Testis (tissue), 3 donors: ENCODE measurements around the gene ARHGAP35. TPM values are rescaled to one million over a fixed set of nuclear protein-coding genes. Genes with fewer than 3 reads are reported as not detected.

Source experiments
- DNase-seq: peaks from one replicate; pipeline ENCODE4 v3.0.0-alpha.2; 2019
- H3K27ac ChIP-seq, 2 donors: fragments of 200-600 bp; sonication (generic); one replicate each; pipeline ENCODE4 v1.5.1; 2019
- H3K27me3 ChIP-seq: fragments of 200-600 bp; sonication (generic); one replicate; pipeline ENCODE4 v1.5.1; 2019
- H3K36me3 ChIP-seq: fragments of 200-600 bp; sonication (generic); one replicate; pipeline ENCODE4 v1.5.1; 2017; ENCODE audit warnings: low read depth; ENCODE audit errors: missing control alignments
- H3K4me1 ChIP-seq: fragments of 200-600 bp; sonication (generic); one replicate; pipeline ENCODE4 v1.5.1; 2019
- H3K4me3 ChIP-seq, 2 donors: fragments of 200-600 bp; sonication (generic); one replicate each; pipeline ENCODE4 v1.5.1; 2017 to 2019
- H3K9me3 ChIP-seq: fragments of 200-600 bp; sonication (generic); one replicate; pipeline ENCODE4 v1.5.1; 2017
- POLR2A ChIP-seq: fragments of 450-650 bp; IDR thresholded peaks from one replicate; pipeline ENCODE4 v1.6.1; 2017; ENCODE audit warnings: antibody characterized with exemption, mild to moderate bottlenecking, moderate library complexity
- WGBS, 2 donors: methylation state at CpG; one replicate each; pipeline ENCODE4 v1.1.5; 2018; 5-methylcytosine and 5-hydroxymethylcytosine counted together
- intact Hi-C: fragments of 100-400 bp; cut with DNase I; formaldehyde crosslinking; loops from one replicate; pipeline ENCODE4 v1.15.1; 2023; ENCODE audit warnings: low total_unique reads
- polyA plus RNA-seq: library from polyadenylated mRNA; stranded (reverse); fragments of 350-450 nt; fragmentation: Illumina TruSeq; extraction: RNeasy Lipid Tissue Mini Kit (QIAGEN cat#74804); gene quantifications from one replicate; pipeline ENCODE4 v1.2.3, GENCODE V29; 2014; ENCODE audit warnings: low read depth, low replicate concordance; ENCODE audit not compliant: insufficient read depth
- total RNA-seq, 2 donors: library from RNA; depleted of rRNA; stranded (reverse); fragments of >200 nt; gene quantifications; one replicate each; pipeline ENCODE4 v1.2.3, GENCODE V29; 2016
- TF ChIP-seq, protein P1 (sequence below), 3 experiments: fragments of 450-650 bp in 2 of 3; fragments of 200-600 bp in 1 of 3; sonication (generic) in 1 of 3; IDR thresholded peaks; one replicate each; pipeline ENCODE4 v1.5.1; 2016 to 2019; ENCODE audit warnings: antibody characterized with exemption in 3 of 3, mild to moderate bottlenecking in 2 of 3, moderate library complexity in 1 of 3

ARHGAP35 gene
- total and polyA plus RNA-seq, 3 donors from 2014 or later, result 71.9 to 155 (median 112) TPM

DNA sequence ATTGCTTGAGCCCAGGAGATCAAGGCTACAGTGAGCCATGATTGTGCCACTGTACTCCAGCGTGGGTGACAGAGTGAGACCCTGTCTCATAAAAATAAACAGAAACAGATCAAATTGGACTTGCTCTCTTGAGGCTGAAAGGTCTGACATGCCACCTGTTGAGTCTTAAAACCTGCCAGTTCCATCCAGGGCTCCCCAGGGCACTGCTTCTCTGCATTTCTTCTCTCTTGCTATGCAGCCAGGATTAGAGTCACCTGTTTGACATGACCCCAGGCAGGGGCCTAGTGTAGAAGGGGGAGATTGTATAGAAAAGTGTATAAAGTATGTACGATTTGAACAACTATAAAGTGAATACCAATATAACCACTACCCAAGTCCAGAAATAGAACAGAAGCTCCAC is 45.4 kb downstream of the ARHGAP35 start:
- Histone ChIP-seq H3K27me3 (no peaks in the 10 kb centered on the region), H3K27ac (peak overlapping the region in 1 of 2 donors; percentile 28), H3K9me3 (no peaks in the 10 kb centered on the region), H3K4me1 (peaks cover 43% of the 10 kb centered on the region), H3K4me3 (no peak overlapping the region), H3K36me3 (no peaks in the 10 kb centered on the region)
- no peak for DNase-seq
- intact Hi-C loops, result no loop called here
- WGBS, 2 donors, result 85 to 86% methylated on average over 2 of the region's 2 CpGs
- TF ChIP-seq, protein P1, sequence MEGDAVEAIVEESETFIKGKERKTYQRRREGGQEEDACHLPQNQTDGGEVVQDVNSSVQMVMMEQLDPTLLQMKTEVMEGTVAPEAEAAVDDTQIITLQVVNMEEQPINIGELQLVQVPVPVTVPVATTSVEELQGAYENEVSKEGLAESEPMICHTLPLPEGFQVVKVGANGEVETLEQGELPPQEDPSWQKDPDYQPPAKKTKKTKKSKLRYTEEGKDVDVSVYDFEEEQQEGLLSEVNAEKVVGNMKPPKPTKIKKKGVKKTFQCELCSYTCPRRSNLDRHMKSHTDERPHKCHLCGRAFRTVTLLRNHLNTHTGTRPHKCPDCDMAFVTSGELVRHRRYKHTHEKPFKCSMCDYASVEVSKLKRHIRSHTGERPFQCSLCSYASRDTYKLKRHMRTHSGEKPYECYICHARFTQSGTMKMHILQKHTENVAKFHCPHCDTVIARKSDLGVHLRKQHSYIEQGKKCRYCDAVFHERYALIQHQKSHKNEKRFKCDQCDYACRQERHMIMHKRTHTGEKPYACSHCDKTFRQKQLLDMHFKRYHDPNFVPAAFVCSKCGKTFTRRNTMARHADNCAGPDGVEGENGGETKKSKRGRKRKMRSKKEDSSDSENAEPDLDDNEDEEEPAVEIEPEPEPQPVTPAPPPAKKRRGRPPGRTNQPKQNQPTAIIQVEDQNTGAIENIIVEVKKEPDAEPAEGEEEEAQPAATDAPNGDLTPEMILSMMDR (IDR thresholded peaks at IDR 0.05), result no peak

DNA sequence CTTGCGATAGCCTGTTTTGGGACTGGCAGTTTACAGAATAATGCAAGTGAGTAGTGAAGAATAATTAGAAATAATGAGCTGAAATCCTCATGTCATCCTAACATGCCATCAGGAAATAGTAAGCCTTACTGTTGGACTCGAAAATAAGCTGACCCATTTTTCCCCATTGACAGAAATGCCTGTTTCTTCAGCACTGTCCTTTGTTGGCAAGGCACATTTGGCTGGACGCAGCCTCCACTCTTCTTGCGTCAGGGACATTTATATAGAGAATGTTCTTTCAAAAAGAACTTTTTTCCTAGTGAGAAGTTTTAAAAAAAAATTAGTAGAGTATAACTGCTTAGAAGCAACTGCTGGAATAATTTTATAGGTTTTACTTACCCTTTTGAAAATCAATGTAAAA is 47.1 kb downstream of the ARHGAP35 start:
- no peak for TF ChIP-seq POLR2A
- TF ChIP-seq, protein P1 (IDR thresholded peaks at IDR 0.05), result no peak
- H3K27me3 ChIP-seq, result no peaks in the 10 kb centered on the region
- peak; percentile 73 for DNase-seq
- no peaks in the 10 kb centered on the region for H3K9me3 ChIP-seq
- H3K36me3 ChIP-seq, result no peaks in the 10 kb centered on the region
- intact Hi-C loops, result no loop called here
- peak overlapping the region in 1 of 2 donors; percentile 68 for H3K27ac ChIP-seq
- H3K4me1 ChIP-seq, result peaks cover 37% of the 10 kb centered on the region
- 36 to 41% methylated on average over 4 of the region's 4 CpGs for WGBS, 2 donors
- no peak overlapping the region for H3K4me3 ChIP-seq

DNA sequence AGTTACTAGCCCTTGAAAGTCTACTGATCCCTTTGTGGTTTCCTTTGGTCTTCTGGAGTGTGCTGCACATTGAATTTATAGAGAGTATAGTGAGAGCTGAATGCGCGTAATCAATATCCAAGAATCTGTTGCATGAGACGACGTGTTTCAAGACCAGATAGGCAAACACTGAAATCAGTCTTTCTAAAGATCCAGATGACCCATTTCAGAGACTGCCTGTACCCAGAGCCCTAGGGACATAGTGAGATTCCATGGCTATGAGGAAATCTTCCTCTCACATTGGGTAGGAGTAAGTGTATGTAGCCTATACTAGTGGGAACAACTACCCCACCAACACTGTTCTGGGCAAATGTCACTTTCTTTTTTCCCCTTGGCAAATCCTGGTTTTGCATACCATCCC is 48.6 kb downstream of the ARHGAP35 start:
- no peaks in the 10 kb centered on the region for H3K9me3 ChIP-seq
- H3K27ac ChIP-seq, result no peak overlapping the region
- no peak for DNase-seq
- no peaks in the 10 kb centered on the region for H3K36me3 ChIP-seq
- peaks cover 33% of the 10 kb centered on the region for H3K4me1 ChIP-seq
- 77 to 87% methylated on average over 4 of the region's 4 CpGs for WGBS, 2 donors
- H3K4me3 ChIP-seq, result no peak overlapping the region
- no peak for TF ChIP-seq POLR2A
- TF ChIP-seq, protein P1 (IDR thresholded peaks at IDR 0.05), result no peak
- H3K27me3 ChIP-seq, result no peaks in the 10 kb centered on the region
- intact Hi-C loops, result no loop called here

Other genes with a start within 250 kb of the ARHGAP35 start
- under 1 TPM; 0.63 to 0.87 TPM for gene PTGIR, start 235.9 kb upstream of the ARHGAP35 start, total RNA-seq
- 1.0 TPM for gene PTGIR, start 235.9 kb upstream of the ARHGAP35 start, polyA plus RNA-seq
- gene GNG8, start 224.8 kb upstream of the ARHGAP35 start, total RNA-seq, result not detected
- not detected for gene GNG8, start 224.8 kb upstream of the ARHGAP35 start, polyA plus RNA-seq
- gene DACT3, start 199.8 kb upstream of the ARHGAP35 start, total RNA-seq, result 10 to 100 TPM; 17.2 to 30.6 TPM
- 19.8 TPM for gene DACT3, start 199.8 kb upstream of the ARHGAP35 start, polyA plus RNA-seq
- gene PRKD2, start 143.9 kb upstream of the ARHGAP35 start, total RNA-seq, result 10 to 100 TPM; 25.6 to 35.4 TPM
- 22.6 TPM for gene PRKD2, start 143.9 kb upstream of the ARHGAP35 start, polyA plus RNA-seq
- gene FKRP, start 114.9 kb upstream of the ARHGAP35 start, total RNA-seq, result 10 to 100 TPM; 33.0 to 37.2 TPM
- 22.9 TPM for gene FKRP, start 114.9 kb upstream of the ARHGAP35 start, polyA plus RNA-seq
- 100 to 1,000 TPM; 229 to 308 TPM for gene STRN4, start 114.5 kb upstream of the ARHGAP35 start, total RNA-seq
- 213 TPM for gene STRN4, start 114.5 kb upstream of the ARHGAP35 start, polyA plus RNA-seq
- gene SLC1A5, start 72.4 kb upstream of the ARHGAP35 start, total RNA-seq, result 10 to 100 TPM; 58.1 to 69.9 TPM
- gene SLC1A5, start 72.4 kb upstream of the ARHGAP35 start, polyA plus RNA-seq, result 91.0 TPM
- 100 to 1,000 TPM; 121 to 140 TPM for gene AP2S1, start 10.2 kb upstream of the ARHGAP35 start, total RNA-seq
- gene AP2S1, start 10.2 kb upstream of the ARHGAP35 start, polyA plus RNA-seq, result 127 TPM
- 1 to 10 TPM; 1.1 to 2.5 TPM for gene NPAS1, start 158.8 kb downstream of the ARHGAP35 start, total RNA-seq
- gene NPAS1, start 158.8 kb downstream of the ARHGAP35 start, polyA plus RNA-seq, result 1.1 TPM
- gene TMEM160, start 187.6 kb downstream of the ARHGAP35 start, total RNA-seq, result 10 to 100 TPM; 28.1 to 28.7 TPM
- gene TMEM160, start 187.6 kb downstream of the ARHGAP35 start, polyA plus RNA-seq, result 7.1 TPM